Measurements from ENCODE around the gene CFAP45.
"Not testable (repeated sequence)": the region's sequence is repeated elsewhere in the genome, so short reads cannot be mapped to it uniquely, and the experiment has no call there.

The CFAP45 gene

GRCh38 chr1:159922511-159923202 lies 22.7 kb upstream of the CFAP45 start:
- DNase-seq: no peak

- DNase-seq: no peak
Measured at GRCh38 chr1:159921700-159922504, 21.9 kb upstream of the CFAP45 start.

DNA sequence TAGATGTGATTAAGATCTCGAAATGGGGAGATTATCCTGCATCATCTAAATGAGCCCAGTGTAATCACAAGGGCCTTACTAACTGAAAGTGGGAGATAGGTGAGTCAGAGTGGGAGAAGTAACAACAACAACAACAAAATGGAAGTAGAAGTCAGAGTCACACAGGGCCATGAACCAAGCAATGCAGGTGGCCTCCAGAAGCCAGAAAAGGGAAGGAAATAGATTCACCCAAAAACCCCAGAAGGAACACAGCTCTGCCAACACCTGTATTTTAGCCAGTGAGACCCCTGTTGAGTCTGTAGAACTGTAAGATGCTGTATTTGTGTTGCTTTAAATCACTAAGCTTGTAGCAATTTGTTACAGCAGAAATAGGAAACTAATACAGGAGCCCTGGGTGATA lies 21.3 kb upstream of the CFAP45 start:
- DNase-seq: no peak

DNA sequence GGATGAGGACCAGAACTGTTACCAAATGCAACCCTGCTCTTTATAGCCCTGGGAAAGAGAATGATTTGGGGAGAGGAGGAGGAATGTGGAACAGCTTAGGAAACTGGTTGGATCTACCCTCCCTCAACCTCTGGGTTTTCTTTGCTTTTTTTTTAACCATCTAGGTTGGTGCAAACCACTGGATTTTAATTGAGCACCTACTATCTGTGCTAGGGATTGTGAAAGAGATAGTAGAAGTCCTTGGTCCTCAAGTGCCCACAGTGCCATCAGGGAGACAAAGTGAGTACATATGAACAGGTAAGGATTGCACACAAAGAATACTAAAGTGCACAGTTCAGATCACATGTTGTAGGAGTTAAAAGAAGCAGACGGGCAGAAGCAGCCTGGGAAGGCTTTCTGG lies 20.7 kb upstream of the CFAP45 start:
- no peak for DNase-seq

GRCh38 chr1:159920202-159920601 lies 20.2 kb upstream of the CFAP45 start:
- no peak for DNase-seq

DNA sequence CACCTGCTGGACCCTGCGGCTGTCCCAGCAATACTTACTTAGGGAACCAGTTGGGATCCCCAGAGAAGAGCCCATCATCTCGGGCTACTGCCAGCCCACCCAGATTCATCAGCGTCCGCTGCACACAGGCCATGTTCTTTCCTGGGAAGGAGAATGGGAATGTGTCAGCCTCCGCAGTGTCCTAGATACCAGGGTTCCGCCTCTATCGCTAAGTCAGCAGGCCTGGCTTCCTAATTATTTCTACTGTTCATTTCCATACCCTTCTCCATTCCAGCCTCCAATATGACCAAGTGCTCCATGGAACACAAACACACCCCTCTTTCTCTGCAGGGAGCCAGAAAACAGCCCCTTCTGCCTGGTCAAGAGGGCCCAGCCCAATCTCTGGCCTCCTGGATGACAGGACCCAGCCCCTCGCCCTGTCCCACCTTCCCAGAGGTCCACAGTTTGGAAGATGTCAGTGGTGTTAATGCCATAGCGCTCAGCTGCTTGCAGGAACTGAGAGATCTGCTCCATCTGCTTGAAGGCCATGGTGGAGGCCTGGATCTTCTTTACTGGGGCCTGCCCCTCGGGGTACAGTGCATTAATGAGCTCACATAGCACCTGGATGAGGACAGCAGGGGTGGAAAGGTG lies 19.4 kb upstream of the CFAP45 start:
- DNase-seq: no peak

- DNase-seq: no peak
Measured at GRCh38 chr1:159918352-159919200, 18.6 kb upstream of the CFAP45 start.

DNA sequence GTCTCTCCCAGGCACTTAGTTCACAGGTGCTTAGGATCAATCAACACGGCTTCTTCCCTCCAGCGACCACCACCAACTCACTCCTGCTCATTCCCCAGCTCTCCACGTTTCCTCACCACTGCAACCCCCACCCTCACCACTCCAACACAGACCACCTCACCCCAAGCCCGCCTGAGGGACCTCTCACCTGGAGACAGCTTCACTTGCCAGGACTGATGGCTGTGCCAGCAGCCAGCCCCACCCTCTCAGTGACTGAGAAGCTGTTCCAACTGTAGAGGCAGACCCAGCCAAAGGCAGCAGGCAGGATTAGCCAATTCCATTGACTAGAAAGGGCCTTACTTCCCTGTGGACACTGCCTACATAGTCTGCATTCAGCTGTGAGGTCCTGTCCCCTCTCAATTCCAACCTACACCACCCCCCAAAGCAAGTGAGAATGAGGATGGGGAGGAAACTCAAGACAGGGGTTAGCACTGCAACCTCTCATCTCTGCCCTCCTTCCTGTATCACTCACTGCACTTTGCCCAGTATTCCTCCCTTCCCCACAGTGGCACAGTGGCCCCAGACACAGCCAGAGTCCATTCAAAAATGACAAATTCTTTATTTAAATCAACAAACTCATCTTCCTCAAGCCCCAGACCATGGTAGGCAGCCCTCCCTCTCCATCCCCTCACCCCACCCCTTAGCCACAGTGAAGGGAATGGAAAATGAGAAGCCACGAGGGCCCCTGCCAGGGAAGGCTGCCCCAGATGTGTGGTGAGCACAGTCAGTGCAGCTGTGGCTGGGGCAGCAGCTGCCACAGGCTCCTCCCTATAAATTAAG lies 17.8 kb upstream of the CFAP45 start:
- no peak for DNase-seq

GRCh38 chr1:159916242-159917051 lies 16.5 kb upstream of the CFAP45 start:
- DNase-seq: no peak

GRCh38 chr1:159915571-159916241 lies 15.7 kb upstream of the CFAP45 start:
- no peak for DNase-seq

DNA sequence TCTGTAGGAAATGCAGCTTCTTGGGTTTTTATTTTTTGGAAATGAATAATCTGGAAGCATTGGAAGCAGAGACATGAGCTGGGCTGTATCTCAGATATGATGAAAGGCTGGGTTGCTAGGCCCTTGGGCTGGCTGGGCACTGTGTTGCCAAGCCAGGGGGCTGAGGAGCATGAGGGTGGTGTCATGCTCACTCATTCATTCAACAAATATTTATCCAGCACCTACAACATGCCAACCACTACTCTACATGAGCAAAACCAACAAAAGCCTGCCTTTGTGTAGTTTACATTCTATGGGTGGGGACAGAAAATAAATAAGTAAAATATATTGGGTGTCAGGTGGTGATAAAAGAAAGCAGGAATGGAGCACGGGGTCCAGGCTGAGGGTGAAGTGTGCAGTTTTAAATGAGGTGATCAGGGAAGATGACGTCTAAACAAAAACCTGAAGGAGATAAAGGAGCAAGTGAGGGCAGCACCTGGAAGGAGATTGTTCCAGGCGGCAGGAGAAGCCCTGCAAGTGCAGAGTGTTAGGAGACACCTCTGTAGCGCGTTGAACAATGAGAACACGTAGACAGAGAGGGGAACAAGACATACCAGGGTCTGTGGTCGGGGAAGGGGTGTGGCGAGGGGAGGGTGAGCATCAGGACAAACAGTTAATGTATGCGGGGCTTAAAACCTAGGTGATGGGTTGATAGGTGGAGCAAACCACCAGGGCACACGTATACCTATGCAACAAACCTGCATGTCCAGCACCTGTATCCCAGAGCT lies 14.5 kb upstream of the CFAP45 start:
- DNase-seq: no peak

DNA sequence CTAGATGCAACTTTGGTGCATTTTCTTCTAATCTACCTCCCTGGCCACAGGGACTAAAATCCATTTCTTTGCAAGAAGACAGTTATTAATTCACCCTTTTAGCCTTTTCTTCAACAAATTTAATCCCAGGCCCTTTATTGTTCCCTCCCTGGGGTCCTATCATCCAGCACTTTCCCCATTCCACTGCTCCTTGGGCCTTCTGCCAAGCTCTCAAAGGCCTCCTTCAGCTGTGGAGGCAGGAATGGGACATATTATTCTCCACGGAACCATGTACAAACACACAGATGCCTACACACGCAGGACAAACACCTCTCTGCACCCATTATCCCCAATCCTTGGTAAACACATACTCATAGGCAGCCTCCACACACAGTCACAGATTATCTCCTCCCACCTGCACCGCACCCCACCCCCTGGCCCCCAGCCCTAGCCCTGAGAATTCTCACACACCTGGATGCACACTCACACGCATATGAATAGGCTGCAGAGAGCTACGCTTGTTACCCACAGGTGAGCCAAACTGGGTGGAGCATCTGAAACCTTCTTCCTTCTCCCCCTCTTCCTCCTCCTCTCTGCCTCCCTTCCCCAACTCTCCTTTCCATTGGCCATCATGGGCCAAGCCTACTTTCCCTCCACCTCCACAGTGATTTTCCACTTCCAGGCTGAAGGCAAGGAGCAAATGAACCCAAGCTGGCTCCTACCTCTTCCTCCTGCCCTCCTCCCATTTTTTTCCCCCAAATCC lies 13.7 kb upstream of the CFAP45 start:
- no peak for DNase-seq

GRCh38 chr1:159911326-159912070 lies 11.5 kb upstream of the CFAP45 start:
- DNase-seq: no peak

DNA sequence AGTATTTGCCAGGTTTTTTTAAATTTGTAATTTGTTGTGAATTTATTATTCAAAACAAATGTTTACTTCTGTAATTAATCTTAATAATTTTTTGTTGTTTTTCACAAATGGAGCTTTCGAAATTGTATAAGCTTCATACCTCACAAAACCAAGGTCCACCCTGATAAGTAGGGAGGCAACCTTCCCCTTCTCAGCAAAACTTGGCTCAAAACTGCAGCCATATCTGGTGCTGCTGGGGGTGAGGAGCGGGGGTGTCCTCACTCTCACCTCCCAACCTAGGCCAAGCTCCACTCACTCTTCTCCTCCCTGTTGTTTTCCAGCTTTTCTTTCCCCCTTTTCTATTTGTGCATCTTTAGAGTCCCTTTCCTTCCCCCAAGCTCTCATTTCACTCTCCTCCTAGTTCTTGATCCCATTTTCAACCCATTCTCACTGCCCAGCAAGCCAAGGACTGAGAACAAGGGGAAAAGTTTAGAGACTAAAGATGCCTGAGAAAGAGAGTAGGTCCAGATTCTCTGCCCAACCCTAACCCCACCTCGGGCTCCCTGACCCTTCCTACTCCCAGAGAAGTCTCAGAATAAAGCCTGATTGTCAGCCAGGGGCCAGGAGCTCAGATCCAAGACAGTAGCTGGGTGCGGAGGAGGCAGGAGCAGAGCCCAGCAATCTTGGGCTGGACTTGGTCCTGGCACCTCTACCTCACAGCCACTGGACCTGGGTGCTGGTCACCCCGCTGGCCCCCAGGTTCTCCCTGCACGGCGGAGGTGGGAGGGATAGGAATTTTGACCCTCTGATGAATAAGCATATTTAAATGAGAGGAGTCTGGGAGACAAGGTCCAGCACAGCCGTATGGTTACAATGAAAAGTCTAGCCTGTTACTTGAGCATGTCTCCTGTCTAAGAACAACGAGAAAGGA lies 8.3 kb upstream of the CFAP45 start:
- DNase-seq: no peak

DNA sequence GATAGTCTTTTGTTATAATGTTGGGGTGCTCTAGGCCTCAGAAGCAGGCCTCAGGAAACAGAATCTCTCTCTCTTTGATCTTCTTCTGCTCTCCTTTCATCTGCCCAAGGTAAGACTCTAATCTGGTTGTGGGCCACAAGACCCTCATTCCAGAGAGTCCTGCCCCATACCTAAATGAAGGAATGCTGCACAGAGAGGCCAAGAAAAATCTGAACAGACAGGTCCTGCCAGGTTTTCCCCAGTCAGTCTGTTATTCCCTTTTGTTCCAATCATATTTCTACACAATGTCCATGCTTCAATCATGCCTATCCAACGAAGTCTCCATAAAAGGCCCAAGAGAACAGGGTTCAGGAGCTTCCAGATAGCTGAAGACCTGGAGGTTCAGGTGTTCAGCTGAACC lies 7.0 kb upstream of the CFAP45 start:
- no peak for DNase-seq

DNA sequence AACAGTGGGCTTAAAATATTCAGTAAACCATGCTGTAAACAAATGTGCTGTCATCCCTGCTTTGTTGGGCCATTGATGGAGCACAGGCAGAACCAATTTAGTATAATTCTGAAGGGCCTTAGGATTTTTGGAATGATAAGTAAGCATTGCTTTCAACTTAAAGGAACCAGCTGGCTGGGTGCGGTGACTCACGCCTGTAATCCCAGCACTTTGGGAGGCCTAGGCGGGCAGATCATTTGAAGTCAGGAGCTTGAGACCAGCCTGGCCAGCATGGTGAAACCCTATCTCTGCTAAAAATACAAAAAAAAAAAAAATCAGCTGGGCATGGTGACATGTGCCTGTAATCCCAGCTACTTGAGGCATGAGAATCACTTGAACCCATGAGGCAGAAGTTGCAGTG lies 4.1 kb upstream of the CFAP45 start:
- DNase-seq: not testable (repeated sequence)

DNA sequence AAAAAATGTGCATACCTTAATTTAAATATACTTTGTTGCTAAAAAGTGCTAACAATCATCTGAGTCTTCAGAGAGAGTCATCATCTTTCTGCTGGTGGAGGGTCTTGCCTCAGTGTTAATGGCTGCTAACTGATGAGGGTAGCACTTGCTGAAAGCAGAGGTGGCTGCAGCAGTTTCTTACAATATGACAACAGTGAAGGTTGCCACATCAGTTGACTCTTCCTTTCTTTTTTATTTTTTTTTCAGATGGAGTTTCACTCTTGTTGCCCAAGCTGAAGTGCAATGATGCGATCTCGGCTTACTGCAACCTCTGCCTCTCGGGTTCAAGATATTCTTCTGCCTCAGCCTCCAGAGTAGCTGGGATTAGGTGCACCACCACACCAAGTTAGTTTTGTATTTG lies 2.6 kb upstream of the CFAP45 start:
- no peak for DNase-seq
